GM21381 (cell line): Measurements from ENCODE around the gene SMPDL3A.
A peak's percentile ranks its signal among the peaks of the same experiment; 100 is the strongest.

Experiments used
- ATAC-seq: cut with Tn5 transposase; IDR thresholded peaks from one replicate; pipeline ENCODE4 v1.9.1; 2021; ENCODE audit warnings: mild to moderate bottlenecking, moderate library complexity; ENCODE audit not compliant: unreplicated experiment

SMPDL3A gene

DNA sequence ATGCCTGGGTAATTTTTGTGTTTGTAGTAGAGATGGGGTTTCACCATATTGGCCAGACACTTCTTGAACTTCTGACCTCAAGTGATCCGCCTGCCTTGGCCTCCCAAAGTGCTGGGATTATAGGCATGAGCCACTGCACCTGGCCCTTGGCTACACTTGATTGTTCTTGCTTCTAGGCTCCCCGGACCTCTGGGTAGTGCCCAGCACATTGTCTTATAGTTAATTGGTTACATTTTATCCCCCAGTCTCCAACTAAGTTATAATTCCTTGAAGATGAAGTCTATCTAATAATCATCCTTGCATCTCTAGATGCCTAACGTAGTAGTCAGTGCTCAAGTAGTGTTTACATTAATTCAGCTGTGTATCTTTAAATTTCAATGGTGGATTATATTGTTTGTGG, 11.8 kb downstream of the SMPDL3A start:
- ATAC-seq, result no peak

DNA sequence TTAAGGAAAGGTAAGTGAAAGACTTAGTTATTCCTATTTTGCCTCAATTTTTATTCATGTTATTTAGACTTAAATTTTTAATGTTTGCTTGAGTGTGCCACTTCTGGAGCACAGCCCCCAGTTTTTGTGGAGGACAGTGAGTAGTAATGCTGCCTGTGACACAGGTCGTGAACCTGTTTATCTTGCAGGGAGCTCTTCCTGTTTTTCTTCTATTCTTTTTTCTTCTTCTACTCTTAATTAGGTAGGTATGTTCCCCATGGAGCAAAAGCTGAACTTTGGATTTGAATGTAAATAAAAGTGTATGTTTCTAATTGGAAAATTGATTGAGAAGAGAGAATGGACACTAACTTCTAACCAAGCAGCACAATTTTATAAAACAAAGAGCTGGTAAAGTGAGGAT, 12.3 kb downstream of the SMPDL3A start:
- no peak for ATAC-seq

DNA sequence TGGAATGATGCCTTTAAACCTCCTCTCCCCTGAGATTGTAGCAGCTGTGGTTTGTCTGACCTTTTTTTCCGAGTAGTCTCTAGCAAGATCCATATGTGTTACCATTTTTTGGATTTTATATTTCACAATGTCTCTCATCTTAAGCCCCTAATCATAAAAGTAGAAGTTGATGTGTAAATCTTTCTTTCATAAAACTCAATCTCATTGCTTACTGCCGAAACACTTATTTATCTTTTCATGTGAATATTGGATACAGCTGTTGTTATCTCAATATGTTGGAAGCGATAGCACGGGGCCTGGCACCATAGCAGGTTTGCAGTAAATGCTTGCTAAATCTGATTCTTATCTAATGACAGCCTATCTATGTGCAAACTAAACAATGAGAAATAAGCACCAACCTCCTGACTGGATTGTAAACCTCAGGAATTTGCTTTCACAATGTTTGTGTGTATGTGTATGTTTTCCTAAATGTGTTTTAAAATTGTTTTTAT, 14.2 kb downstream of the SMPDL3A start:
- ATAC-seq, result no peak

DNA sequence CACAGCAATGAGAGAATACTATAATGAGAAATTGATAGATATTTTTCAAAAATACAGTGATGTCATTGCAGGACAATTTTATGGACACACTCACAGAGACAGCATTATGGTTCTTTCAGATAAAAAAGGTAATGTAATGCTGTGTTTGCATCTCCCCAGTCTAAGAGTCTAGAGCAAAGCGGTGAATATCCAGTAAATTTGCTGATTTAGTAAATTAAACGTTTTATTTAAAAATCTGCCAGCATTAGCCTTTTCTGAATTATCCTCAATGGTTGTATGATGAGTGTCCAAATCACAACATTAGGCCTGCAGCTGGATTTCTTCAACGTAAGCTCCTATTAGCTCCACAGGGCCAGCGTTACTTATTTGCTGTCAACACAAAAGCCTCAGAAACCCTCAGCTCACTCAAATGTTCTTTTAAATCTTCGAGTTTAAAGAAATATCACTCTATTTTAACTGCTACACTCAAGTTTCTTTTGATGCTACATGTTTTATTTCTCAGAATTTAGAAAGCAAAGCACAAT, 16.0 kb downstream of the SMPDL3A start:
- ATAC-seq, result no peak

DNA sequence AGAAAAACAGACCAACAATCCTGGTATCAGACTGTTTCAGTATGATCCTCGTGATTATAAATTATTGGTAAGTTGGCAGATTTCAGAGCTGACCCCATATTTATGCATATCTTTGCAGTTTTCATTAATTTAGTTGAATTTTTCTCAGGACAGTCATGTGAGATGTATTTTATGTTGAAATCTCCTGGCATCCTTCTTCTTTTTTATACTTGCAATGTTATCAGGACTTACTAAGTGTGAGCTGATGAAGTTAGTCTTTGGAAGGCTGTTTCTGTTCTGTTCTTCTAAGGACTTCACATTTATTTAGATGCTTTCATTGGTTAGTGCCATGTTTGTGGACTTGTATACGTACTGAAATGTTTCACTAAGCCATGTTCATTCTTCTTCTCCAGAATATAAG, 17.2 kb downstream of the SMPDL3A start:
- ATAC-seq, result no peak

DNA sequence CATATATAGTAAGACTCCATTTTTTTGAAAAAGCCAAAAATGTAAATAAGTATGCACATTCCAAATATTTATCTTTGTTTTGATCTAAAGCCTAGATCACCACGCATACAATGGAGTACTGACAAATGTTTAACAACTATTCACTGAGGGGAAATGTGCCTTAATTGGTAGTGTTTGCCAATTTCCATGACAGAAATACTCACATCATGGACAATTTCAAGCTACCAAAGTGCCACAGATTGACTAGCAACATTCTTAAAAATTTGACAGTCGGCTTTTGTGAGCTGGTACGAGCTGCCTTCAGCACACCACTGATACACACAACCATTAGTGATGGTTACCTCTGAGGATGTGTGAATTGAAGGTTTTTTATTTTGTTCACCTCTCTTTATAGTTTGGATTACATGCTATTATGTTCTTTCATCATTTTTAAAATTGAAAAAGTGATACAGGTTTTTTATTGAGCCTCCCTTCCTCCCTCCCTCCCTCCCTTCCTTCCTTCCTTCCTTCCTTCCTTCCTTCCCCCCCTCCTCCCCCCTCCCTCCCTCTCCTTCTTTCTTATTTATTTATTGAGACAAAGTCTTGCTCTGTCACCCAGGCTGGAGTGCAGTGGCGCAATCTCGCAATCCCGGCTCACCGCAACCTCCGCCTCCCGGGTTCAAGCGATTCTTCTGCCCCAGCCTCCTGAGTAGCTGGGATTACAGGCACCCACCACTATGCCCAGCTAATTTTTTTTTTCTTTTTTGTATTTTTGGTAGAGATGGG, 19.2 kb downstream of the SMPDL3A start:
- no peak for ATAC-seq

DNA sequence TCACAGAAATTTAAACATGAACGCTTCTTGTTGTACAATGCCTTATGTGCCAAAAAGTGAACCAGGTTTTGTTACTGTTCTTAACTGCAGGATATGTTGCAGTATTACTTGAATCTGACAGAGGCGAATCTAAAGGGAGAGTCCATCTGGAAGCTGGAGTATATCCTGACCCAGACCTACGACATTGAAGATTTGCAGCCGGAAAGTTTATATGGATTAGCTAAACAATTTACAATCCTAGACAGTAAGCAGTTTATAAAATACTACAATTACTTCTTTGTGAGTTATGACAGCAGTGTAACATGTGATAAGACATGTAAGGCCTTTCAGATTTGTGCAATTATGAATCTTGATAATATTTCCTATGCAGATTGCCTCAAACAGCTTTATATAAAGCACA, 19.9 kb downstream of the SMPDL3A start:
- no peak for ATAC-seq

DNA sequence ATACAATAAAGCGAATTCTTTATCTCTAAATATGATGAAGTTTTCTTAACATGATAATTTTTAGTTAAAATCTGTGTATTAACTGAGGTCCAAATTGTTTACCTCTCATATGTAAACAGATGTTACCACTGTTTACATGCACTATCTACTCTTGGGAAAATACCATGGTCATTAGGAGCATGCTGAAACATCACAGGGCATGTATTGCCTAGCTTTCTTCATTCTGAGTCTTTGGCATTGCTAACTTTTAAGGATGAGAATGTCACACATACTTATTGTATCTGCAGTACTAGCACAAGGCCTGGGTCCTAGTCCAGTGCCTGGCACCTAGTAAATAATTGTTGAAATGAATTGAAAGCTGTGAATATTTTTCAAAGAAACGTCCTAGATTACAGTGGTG, 20.6 kb downstream of the SMPDL3A start:
- ATAC-seq, result no peak

DNA sequence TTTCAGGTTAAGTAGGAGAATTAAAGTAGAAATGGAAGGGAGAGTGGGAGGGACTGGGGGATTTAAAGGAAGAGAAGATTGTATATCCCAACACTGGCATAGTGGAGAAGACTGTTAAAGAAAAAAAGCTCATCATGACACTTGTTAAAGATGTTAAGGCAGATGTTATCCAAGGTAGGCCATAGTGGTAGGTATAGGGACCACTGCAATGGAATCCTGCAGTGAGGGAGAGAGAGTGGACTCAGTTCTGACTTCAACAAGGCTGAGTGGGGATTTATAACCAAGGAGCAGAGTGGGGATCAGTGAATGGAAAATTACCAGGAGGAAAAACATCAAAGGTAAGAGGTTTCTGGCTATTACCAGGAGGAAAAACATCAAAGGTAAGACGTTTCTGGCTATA, 21.1 kb downstream of the SMPDL3A start:
- no peak for ATAC-seq

DNA sequence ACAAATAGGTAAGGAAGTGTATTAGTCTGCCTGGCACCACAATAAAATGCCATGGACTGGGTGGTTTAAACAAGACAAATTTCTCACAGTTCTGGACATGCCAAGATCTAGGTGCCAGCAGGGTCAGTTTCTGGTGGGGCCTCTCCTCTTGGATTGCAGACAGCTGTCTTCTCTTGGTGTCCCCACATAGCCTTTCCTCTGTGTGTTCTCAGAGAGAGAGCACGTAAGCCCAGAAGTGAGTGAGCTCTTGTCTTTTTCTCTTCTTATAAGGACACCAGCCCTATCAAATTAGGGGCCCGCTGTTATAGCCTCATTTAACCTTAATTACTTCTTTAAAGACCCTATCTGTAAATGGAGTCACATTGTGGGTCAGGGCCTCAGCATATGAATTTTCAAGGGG, 28.3 kb downstream of the SMPDL3A start:
- no peak for ATAC-seq

DNA sequence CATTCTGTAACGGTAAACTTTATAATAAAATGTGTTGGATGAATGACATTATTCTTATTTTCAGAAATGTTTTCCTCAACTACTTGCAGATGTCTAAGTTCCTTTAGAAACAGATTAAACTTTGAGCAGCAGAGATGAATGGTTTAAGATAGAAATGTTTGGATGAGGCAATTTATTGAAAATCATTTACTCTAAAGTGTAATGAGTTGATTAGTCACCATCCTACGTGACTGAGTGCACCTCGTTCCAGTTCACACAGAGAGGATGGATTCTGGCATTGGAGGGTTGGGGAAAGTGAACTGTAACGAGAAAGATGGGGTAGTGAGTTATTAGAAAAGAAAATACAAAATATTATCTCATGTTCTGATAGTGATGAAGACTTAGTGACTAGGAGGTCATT, 28.7 kb downstream of the SMPDL3A start:
- no peak for ATAC-seq

DNA sequence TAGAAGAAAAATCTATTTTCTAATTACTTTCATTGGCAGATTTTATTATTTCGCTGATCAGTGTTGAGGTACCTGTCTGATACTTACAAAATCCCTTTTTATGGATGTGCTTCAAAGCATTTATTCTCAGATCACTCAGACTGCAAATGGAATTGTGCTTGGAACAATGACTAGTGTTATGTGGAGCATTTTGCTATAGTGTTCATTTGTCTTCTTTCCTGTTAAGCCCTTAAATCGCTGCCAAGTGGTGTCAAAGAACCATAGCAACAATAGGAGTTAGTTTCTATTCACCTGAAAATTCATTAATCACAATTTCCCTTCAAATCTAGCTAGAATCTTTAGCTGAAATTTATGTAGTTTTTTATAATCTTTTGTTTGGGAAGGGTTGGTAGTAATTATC, 29.8 kb downstream of the SMPDL3A start:
- ATAC-seq, result no peak

DNA sequence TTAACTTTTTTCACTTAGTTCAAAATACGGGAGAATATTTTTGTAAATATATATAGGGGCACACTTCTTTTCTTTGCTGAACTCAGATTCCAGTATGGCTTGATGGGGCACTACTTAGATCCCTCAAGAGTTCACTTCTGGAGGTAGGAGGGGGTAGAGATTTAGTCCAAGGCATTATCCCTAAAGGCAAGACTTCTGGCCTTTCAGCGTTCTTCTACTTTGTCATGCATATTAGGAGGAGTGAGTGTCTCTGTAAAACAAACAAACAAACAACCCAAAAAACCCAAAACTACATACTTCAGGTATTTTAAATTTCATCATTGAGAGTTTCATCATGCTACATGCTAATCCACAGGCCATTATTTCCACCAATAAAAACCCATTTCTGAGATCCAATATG, 32.0 kb downstream of the SMPDL3A start:
- no peak for ATAC-seq

DNA sequence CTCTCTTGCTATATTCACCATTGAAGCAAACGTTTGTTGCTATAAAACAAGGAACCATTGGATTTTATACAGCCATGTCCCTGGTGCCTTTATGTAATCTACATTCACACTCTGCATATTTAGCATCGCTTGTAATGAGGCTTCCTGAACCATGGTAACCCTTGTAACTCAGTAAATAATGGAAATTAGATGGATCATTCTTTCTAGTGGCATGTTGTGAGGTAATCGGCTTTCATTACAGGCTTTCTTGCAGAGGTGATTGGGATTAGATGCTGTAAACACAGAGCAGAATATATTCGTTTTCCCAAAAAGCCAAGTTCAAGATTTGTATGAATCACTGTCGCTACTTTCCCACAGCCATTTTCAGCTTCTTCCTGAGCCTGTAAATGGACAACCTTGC, 36.1 kb downstream of the SMPDL3A start:
- no peak for ATAC-seq

DNA sequence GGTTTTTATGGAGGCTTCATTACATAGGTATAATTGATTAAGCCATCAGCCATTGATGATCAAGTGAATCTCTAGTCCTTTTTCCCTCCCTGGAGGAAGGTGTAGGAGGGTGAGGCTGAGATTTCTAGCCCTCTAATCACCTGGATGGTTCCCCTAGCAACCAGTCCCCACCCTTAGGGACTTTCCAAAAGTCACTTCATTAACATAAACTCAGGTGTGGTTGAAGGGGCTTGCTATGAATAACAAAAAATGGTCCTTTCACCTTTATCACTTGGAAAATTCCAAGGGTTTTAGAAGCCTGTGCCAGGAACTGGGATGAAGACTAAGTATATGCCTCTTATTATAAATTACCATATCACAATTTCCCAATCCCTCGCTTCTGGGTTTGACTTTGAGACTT, 40.4 kb downstream of the SMPDL3A start:
- ATAC-seq, result no peak

DNA sequence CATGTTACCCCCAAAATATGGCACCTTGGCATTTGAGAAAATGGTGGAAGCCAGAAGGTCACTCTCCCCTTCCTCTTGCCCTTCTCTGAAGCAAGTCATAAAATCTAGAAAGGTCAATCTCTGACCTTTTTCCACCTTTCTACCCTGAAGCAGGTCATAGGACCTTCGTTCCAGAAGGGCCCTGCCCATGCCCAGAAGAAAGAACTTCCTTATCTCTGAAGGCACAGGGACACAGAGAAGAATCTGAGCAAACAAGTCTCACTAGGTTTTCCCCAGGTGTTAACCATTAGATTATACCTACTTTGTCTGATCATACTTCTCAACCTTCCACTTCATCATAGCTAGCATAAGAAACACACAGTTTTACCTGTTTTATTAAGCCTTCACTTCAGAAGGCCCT, 42.5 kb downstream of the SMPDL3A start:
- no peak for ATAC-seq

DNA sequence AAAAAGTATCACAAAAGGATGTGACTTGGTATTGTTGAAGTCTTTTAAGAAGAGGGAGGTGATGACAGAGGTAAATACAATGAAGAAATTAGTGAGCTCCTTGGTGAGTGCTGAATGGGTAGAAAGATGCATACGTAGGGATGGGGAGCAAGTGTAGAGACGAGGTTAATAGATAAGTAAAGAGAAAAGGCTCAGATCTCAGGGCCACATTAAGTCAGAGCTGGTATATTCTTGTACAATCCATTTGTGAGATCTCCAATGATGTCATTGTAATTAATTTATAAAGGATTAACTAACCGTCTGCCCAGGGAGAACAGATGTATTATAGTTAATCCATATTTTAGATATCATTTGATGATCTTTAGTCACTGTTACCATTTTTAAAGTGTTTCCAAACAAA, 43.4 kb downstream of the SMPDL3A start:
- no peak for ATAC-seq

DNA sequence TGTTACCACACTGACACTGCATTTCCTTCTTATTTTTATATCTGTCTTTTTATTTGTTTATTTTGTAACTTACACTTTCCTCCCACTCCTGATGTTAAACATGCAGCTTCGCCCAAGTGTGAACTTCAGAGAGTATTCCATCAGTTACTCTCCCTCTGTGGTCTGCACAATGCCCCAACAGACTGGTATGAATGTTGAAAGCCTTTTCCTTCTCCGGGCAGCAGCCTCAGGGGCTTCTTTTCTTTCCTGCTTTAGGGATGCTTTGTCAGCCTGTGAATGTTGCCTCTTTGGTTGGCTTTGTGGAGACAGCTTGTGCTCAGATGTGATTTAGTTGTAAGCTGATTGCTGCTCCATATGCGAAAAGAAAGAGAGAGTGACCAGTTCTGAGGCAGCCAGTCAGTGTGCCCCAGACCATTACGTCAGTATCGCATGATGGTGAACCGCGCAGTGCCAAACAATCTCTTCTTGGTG, 44.0 kb downstream of the SMPDL3A start:
- no peak for ATAC-seq

DNA sequence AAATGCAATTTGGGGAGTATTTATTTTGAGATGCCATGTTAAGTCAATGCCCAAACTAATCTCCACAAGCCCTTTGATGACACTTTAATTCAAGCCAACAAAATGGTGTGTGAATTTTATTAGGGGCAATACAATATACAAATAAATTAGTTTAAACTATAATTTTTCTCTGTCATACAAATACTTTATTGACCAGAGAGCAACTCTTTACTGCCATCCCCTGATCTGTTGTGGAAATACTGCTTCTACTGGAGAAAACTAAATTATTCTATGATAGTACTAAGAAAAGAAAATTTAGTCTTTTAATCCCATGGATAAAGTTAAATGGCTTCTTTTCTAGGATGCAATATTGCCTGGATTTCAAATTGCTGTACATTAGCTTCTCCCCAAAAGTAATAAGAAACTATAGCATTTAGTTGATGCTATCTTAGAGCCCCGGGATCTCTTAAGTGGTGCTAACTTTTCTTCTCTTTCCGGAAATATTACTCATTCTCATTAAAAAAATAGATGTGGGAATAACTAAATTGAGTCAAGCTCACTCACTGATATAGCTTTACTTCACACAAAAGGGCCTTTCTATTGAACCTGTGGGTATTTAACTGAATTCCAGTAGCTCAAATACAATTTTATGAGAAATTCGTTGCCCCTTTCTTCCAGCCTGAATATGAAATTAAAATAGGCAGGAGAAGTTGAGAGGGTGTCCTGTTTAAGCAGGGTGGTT, 49.2 kb downstream of the SMPDL3A start:
- no peak for ATAC-seq

DNA sequence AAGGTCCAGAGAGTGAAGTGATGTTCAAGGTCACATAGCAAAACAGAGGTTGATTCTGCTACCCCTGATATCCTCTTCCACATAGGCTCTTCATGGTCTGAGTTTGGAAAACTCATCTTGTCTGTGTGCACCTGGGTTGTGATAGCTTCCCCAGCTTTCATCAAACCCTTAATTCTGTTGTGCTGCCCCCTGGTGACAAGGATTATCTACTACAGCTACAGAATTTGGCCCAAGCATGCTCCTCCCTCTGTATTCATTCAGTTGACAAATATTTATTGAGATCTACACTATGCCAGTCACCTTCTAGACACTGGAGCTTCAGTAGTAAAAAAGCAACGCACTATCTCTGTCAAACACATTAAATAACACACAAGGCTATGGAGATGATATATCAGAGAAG, 50.4 kb downstream of the SMPDL3A start:
- ATAC-seq, result peak; percentile 93

DNA sequence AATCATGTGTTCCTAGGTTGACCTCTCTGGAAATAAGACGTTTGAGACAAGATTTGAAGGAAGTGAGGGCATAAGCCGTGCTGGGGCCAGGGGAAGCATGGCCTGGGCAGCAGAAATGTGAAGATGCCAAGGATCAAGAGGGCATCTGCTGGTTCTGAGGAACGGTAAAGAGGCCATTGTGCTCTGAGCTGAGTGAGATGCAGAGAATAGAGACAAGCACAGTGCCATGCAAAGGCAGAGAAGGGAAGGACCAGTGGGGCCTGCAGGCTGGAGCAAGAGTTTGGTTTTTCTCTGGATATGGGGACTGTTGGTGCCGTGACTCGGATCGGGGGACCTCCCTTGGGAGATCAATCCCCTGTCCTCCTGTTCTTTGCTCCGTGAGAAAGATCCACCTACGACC, 50.8 kb downstream of the SMPDL3A start:
- ATAC-seq, result no peak

DNA sequence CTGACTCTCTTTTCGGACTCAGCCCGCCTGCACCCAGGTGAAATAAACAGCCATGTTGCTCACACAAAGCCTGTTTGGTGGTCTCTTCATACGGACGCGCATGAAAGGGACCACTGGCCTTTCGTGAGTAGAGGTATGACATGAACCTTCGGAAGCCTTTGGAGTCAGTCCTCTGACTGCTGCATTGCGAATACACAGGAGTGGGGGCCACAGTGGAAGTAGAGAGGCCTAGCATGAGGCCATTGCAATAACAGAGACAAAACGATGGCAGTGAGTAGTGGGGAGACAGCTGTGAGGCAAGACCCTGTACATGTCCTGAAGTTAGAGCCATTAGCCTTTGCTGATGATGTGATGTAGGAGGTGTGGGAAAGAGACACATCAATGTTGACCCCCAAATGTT, 56.4 kb downstream of the SMPDL3A start:
- ATAC-seq, result no peak
